Measurements from ENCODE around the gene SMG7. TPM values are rescaled to one million over a fixed set of nuclear protein-coding genes. Genes with fewer than 3 reads are reported as not detected.

Gene SMG7
- total RNA-seq, 1 donor from 2014 or later = 41.4 TPM

- Mint-ChIP-seq H3K4me1 (ENCODE audit: unreplicated experiment) (peaks cover 5% of the 10 kb centered on the region), H3K27ac (ENCODE audit: unreplicated experiment) (no peak overlapping the region), H3K36me3 (ENCODE audit: unreplicated experiment) (no peaks in the 10 kb centered on the region), H3K4me3 (ENCODE audit: unreplicated experiment) (no peak overlapping the region), H3K9me3 (ENCODE audit: unreplicated experiment) (no peaks in the 10 kb centered on the region), H3K27me3 (ENCODE audit: unreplicated experiment) (no peaks in the 10 kb centered on the region)
- TF ChIP-seq, protein P1, sequence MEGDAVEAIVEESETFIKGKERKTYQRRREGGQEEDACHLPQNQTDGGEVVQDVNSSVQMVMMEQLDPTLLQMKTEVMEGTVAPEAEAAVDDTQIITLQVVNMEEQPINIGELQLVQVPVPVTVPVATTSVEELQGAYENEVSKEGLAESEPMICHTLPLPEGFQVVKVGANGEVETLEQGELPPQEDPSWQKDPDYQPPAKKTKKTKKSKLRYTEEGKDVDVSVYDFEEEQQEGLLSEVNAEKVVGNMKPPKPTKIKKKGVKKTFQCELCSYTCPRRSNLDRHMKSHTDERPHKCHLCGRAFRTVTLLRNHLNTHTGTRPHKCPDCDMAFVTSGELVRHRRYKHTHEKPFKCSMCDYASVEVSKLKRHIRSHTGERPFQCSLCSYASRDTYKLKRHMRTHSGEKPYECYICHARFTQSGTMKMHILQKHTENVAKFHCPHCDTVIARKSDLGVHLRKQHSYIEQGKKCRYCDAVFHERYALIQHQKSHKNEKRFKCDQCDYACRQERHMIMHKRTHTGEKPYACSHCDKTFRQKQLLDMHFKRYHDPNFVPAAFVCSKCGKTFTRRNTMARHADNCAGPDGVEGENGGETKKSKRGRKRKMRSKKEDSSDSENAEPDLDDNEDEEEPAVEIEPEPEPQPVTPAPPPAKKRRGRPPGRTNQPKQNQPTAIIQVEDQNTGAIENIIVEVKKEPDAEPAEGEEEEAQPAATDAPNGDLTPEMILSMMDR (IDR thresholded peaks at IDR 0.05) = no peak
- DNase-seq (ENCODE audit: extremely low spot score, unreplicated experiment) = no peak
These were observed 10.9 kb downstream of the SMG7 start for GRCh38 chr1:183483224-183483623.

- Mint-ChIP-seq H3K4me1 (ENCODE audit: unreplicated experiment) (peaks cover 5% of the 10 kb centered on the region), H3K4me3 (ENCODE audit: unreplicated experiment) (no peak overlapping the region), H3K27ac (ENCODE audit: unreplicated experiment) (no peak overlapping the region), H3K36me3 (ENCODE audit: unreplicated experiment) (no peaks in the 10 kb centered on the region), H3K27me3 (ENCODE audit: unreplicated experiment) (no peaks in the 10 kb centered on the region), H3K9me3 (ENCODE audit: unreplicated experiment) (no peaks in the 10 kb centered on the region)
- TF ChIP-seq, protein P1 (IDR thresholded peaks at IDR 0.05) = peak; percentile 33
- DNase-seq (ENCODE audit: extremely low spot score, unreplicated experiment) = no peak
These were observed 12.0 kb downstream of the SMG7 start for GRCh38 chr1:183484254-183484653.

DNA sequence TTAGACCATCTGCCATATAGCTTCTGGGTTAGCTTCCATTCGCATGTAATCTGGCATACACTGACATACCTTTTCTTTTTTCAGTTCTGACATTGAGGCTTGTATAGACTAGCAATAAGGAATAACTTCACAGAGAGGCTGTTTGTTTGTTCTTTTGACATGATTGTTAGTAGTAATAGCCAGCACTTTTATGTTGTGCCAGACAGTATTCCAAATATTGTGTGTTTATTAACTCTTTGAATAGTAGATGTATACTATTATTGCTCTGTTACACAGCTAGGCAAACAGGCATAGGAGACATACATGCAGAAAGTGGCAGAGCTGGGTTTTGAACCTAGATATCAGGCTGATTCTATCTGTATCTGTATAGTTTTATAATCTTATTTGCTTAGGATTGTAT, 12.6 kb downstream of the SMG7 start:
- TF ChIP-seq, protein P1 (IDR thresholded peaks at IDR 0.05) = no peak
- peaks cover 5% of the 10 kb centered on the region for H3K4me1 Mint-ChIP-seq (ENCODE audit: unreplicated experiment)
- no peaks in the 10 kb centered on the region for H3K27me3 Mint-ChIP-seq (ENCODE audit: unreplicated experiment)
- no peak overlapping the region for H3K27ac Mint-ChIP-seq (ENCODE audit: unreplicated experiment)
- no peaks in the 10 kb centered on the region for H3K9me3 Mint-ChIP-seq (ENCODE audit: unreplicated experiment)
- no peak overlapping the region for H3K4me3 Mint-ChIP-seq (ENCODE audit: unreplicated experiment)
- no peak for DNase-seq (ENCODE audit: extremely low spot score, unreplicated experiment)
- no peaks in the 10 kb centered on the region for H3K36me3 Mint-ChIP-seq (ENCODE audit: unreplicated experiment)

DNA sequence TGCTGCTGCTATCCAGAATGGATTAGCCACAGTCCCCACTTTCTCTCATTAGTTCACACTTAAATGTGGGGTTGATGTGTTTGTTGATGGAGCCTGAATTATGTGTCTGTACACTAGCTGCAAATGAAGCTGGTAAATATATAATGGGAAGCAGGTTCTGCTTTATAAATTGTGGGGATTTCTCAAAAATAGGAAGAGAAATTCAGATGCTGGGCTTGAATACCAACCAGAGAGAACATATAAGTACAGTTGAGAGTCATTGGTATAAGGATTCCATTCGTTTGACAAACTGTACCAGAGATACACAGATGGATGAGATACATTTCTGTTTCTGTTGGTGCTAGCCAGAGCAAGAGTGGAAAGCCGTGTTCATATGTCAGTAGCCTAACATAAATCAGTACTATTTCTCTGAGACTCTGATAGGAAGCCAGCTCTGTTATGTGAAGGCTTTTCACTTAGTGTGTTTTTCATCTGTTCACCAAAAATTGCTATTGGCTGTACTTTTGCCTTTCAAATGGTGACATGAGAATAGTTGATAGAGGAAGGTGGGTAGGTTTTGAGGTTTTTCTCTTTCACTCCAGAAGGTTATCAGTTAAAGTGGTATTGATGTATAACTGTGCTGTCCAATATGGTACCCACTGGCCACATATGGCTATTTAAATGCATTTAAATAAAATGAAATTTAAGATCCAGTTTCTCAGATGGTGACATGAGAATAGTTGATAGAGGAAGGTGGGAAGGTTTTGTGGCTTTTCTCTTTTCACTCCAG, 15.6 kb downstream of the SMG7 start:
- TF ChIP-seq, protein P1 (IDR thresholded peaks at IDR 0.05) = no peak

DNA sequence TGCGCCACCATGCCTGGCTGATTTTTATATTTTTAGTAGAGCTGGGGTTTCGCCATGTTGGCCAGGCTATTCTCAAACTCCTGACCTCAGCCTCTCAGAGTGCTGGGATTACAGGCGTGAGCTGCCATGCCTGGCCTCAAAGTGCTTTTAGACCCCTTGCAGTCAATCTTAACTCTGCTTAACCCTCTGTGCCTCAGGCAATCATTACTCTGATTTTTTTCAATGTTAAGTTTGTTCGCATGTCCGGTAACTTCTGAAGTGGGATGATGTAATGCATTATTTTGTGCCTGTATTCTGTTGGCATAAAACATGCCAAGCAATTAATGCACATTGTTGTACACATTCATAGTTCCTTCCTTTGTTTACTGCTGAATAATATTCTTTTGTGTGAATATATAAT, 18.6 kb downstream of the SMG7 start:
- DNase-seq (ENCODE audit: extremely low spot score, unreplicated experiment) = no peak
- peaks cover 2% of the 10 kb centered on the region for H3K36me3 Mint-ChIP-seq (ENCODE audit: unreplicated experiment)
- no peaks in the 10 kb centered on the region for H3K4me1 Mint-ChIP-seq (ENCODE audit: unreplicated experiment)
- H3K27me3 Mint-ChIP-seq (ENCODE audit: unreplicated experiment) = no peaks in the 10 kb centered on the region
- TF ChIP-seq, protein P1 (IDR thresholded peaks at IDR 0.05) = no peak
- H3K27ac Mint-ChIP-seq (ENCODE audit: unreplicated experiment) = no peak overlapping the region
- H3K4me3 Mint-ChIP-seq (ENCODE audit: unreplicated experiment) = no peak overlapping the region
- peaks cover 3% of the 10 kb centered on the region for H3K9me3 Mint-ChIP-seq (ENCODE audit: unreplicated experiment)

More for the DNA sequence above, 15.6 kb downstream of the SMG7 start:
- Mint-ChIP-seq H3K4me1 (ENCODE audit: unreplicated experiment) (no peaks in the 10 kb centered on the region), H3K4me3 (ENCODE audit: unreplicated experiment) (no peak overlapping the region), H3K27ac (ENCODE audit: unreplicated experiment) (no peak overlapping the region), H3K9me3 (ENCODE audit: unreplicated experiment) (no peaks in the 10 kb centered on the region), H3K36me3 (ENCODE audit: unreplicated experiment) (no peaks in the 10 kb centered on the region), H3K27me3 (ENCODE audit: unreplicated experiment) (no peaks in the 10 kb centered on the region)
- DNase-seq (ENCODE audit: extremely low spot score, unreplicated experiment) = no peak

Measured in osteocyte (in vitro differentiated cells).